ENCODE data around the gene AFF3.

AFF3 gene

GRCh38 chr2:99811544-99811943 is 330.8 kb downstream of the AFF3 start:
- no peak for DNase-seq

GRCh38 chr2:99810225-99810624 is 332.2 kb downstream of the AFF3 start:
- peak; percentile 78 for DNase-seq

GRCh38 chr2:99809259-99809900 is 333.0 kb downstream of the AFF3 start:
- no peak for DNase-seq

GRCh38 chr2:99808361-99809200 is 333.8 kb downstream of the AFF3 start:
- DNase-seq = peak; percentile 6

GRCh38 chr2:99806758-99807157 is 335.6 kb downstream of the AFF3 start:
- DNase-seq = no peak

GRCh38 chr2:99805930-99806476 is 336.4 kb downstream of the AFF3 start:
- DNase-seq = no peak

- DNase-seq = no peak
Observed at GRCh38 chr2:99803846-99804245, 338.5 kb downstream of the AFF3 start.

- no peak for DNase-seq
Observed at GRCh38 chr2:99802734-99803133, 339.7 kb downstream of the AFF3 start.

GRCh38 chr2:99801327-99801901 is 341.0 kb downstream of the AFF3 start:
- no peak for DNase-seq

- no peak for DNase-seq
Observed at GRCh38 chr2:99797475-99797874, 344.9 kb downstream of the AFF3 start.

GRCh38 chr2:99794414-99794813 is 348.0 kb downstream of the AFF3 start:
- no peak for DNase-seq

- DNase-seq = no peak
Observed at GRCh38 chr2:99793022-99793421, 349.4 kb downstream of the AFF3 start.

GRCh38 chr2:99789849-99790248 is 352.5 kb downstream of the AFF3 start:
- no peak for DNase-seq

GRCh38 chr2:99787769-99788382 is 354.5 kb downstream of the AFF3 start:
- no peak for DNase-seq

- DNase-seq = no peak
Observed at GRCh38 chr2:99786636-99787390, 355.6 kb downstream of the AFF3 start.

GRCh38 chr2:99784946-99785345 is 357.4 kb downstream of the AFF3 start:
- no peak for DNase-seq

- no peak for DNase-seq
Observed at GRCh38 chr2:99784282-99784681, 358.1 kb downstream of the AFF3 start.

GRCh38 chr2:99780276-99780675 is 362.1 kb downstream of the AFF3 start:
- DNase-seq = no peak

- DNase-seq = no peak
Observed at GRCh38 chr2:99779276-99779675, 363.1 kb downstream of the AFF3 start.

- no peak for DNase-seq
Observed at GRCh38 chr2:99777656-99778290, 364.6 kb downstream of the AFF3 start.

GRCh38 chr2:99776906-99777646 is 365.3 kb downstream of the AFF3 start:
- no peak for DNase-seq

Measured in NCI-H748 treated with DMSO at 0.1 percent for 48 hours (cell line).